ENCODE results near the gene SMPD1.

The SMPD1 gene

GRCh38 chr11:6389905-6390717 lies at the start of gene SMPD1:
SMPD1 (plus strand) TSS chr11:6390474; CDS start chr11:6390599, 125 bp downstream.
- peak; percentile 97 for DNase-seq

- no peak for DNase-seq
Measured at GRCh38 chr11:6345366-6345765, 44.9 kb upstream of the SMPD1 start.

GRCh38 chr11:6350043-6350442 lies 40.2 kb upstream of the SMPD1 start:
- DNase-seq = no peak

- DNase-seq = no peak
Measured at GRCh38 chr11:6350486-6350885, 39.8 kb upstream of the SMPD1 start.

- DNase-seq = no peak
Measured at GRCh38 chr11:6351782-6352382, 38.4 kb upstream of the SMPD1 start.

GRCh38 chr11:6353367-6353987 lies 36.8 kb upstream of the SMPD1 start:
- peak; percentile 47 to 65 for DNase-seq

- DNase-seq = no peak
Measured at GRCh38 chr11:6354651-6355485, 35.4 kb upstream of the SMPD1 start.

- no peak for DNase-seq
Measured at GRCh38 chr11:6356503-6357055, 33.7 kb upstream of the SMPD1 start.

- DNase-seq = no peak
Measured at GRCh38 chr11:6357222-6357621, 33.1 kb upstream of the SMPD1 start.

GRCh38 chr11:6360183-6360582 lies 30.1 kb upstream of the SMPD1 start:
- no peak for DNase-seq

- DNase-seq = no peak
Measured at GRCh38 chr11:6362185-6362872, 27.9 kb upstream of the SMPD1 start.

GRCh38 chr11:6362873-6363678 lies 27.2 kb upstream of the SMPD1 start:
- peak; percentile 57 to 68 for DNase-seq

GRCh38 chr11:6365659-6366058 lies 24.6 kb upstream of the SMPD1 start:
- DNase-seq = no peak

GRCh38 chr11:6371825-6372224 lies 18.4 kb upstream of the SMPD1 start:
- no peak for DNase-seq

- peak in 1 of 2 donors; percentile 17 for DNase-seq
Measured at GRCh38 chr11:6377902-6378639, 12.2 kb upstream of the SMPD1 start.

GRCh38 chr11:6378640-6378989 lies 11.7 kb upstream of the SMPD1 start:
- no peak for DNase-seq

GRCh38 chr11:6385046-6385777 lies 5.1 kb upstream of the SMPD1 start:
- DNase-seq = no peak

- no peak for DNase-seq
Measured at GRCh38 chr11:6387811-6388599, 2.3 kb upstream of the SMPD1 start.

GRCh38 chr11:6388748-6389147 lies 1.5 kb upstream of the SMPD1 start:
- no peak for DNase-seq
